Astrocyte (in vitro differentiated cells and primary cell): ENCODE results near the gene PGAM2. TPM values are rescaled to one million over a fixed set of nuclear protein-coding genes. Genes with fewer than 3 reads are reported as not detected.

ENCODE experiments used
- DNase-seq: peaks from one replicate; pipeline ENCODE4 v3.0.0-alpha.2; 2010; ENCODE audit warnings: low read depth
- FAIRE-seq: peaks from 2 replicates; lab custom pipeline; 2011; peaks lifted over from hg19 to GRCh38; lab: Jason Lieb, UNC
- H2AFZ ChIP-seq: 2 replicates; pipeline ENCODE4 v1.6.0; 2012; ENCODE audit warnings: low read depth, low read length, inconsistent platforms
- H3K27ac ChIP-seq: 2 replicates; pipeline ENCODE4 v1.5.1; 2011; ENCODE audit warnings: low read depth, low read length, inconsistent platforms
- H3K27me3 ChIP-seq: 2 replicates; pipeline ENCODE4 v1.6.0; 2011; ENCODE audit warnings: low read length, inconsistent platforms; ENCODE audit not compliant: insufficient read depth
- H3K36me3 ChIP-seq: 2 replicates; pipeline ENCODE4 v1.5.1; 2011; ENCODE audit warnings: low read length, inconsistent platforms; ENCODE audit not compliant: insufficient read depth
- H3K4me1 ChIP-seq: 2 replicates; pipeline ENCODE4 v1.5.1; 2011; ENCODE audit warnings: low read length, inconsistent platforms; ENCODE audit not compliant: insufficient read depth
- H3K4me2 ChIP-seq: 2 replicates; pipeline ENCODE4 v1.6.0; 2012; ENCODE audit warnings: low read length, inconsistent platforms
- H3K4me3 ChIP-seq: 2 replicates; pipeline ENCODE4 v1.5.1; 2011; ENCODE audit warnings: low read depth, mild to moderate bottlenecking, low read length, inconsistent platforms; ENCODE audit not compliant: insufficient read depth
- H3K79me2 ChIP-seq: 2 replicates; pipeline ENCODE4 v1.6.0; 2012; ENCODE audit warnings: mild to moderate bottlenecking, low read length, inconsistent platforms; ENCODE audit not compliant: insufficient read depth
- H3K9ac ChIP-seq: 2 replicates; pipeline ENCODE4 v1.6.0; 2012; ENCODE audit warnings: mild to moderate bottlenecking, low read length, inconsistent platforms
- H3K9me3 ChIP-seq: 2 replicates; pipeline ENCODE4 v1.5.1; 2012; ENCODE audit warnings: low read depth, mild to moderate bottlenecking, low read length, inconsistent platforms; ENCODE audit not compliant: insufficient read depth
- H4K20me1 ChIP-seq: 2 replicates; pipeline ENCODE4 v1.6.0; 2012; ENCODE audit warnings: low read length, inconsistent platforms; ENCODE audit not compliant: insufficient read depth
- H3K27ac Mint-ChIP-seq: one replicate; pipeline ENCODE4 v1.8.0; 2021; ENCODE audit warnings: mild to moderate bottlenecking, mixed read lengths; ENCODE audit not compliant: unreplicated experiment
- H3K27me3 Mint-ChIP-seq: one replicate; pipeline ENCODE4 v1.8.0; 2021; ENCODE audit warnings: low read depth, mixed read lengths; ENCODE audit not compliant: unreplicated experiment
- H3K36me3 Mint-ChIP-seq: one replicate; pipeline ENCODE4 v1.8.0; 2021; ENCODE audit warnings: low read depth, mixed read lengths; ENCODE audit not compliant: unreplicated experiment
- H3K4me1 Mint-ChIP-seq: one replicate; pipeline ENCODE4 v1.8.0; 2021; ENCODE audit warnings: low read depth, mixed read lengths; ENCODE audit not compliant: unreplicated experiment
- H3K4me3 Mint-ChIP-seq: one replicate; pipeline ENCODE4 v1.8.0; 2021; ENCODE audit warnings: mild to moderate bottlenecking, moderate library complexity, mixed read lengths; ENCODE audit not compliant: unreplicated experiment
- H3K9me3 Mint-ChIP-seq: one replicate; pipeline ENCODE4 v1.8.0; 2021; ENCODE audit warnings: mild to moderate bottlenecking, mixed read lengths; ENCODE audit not compliant: unreplicated experiment
- CTCF ChIP-seq: IDR thresholded peaks from 2 replicates; pipeline ENCODE4 v1.5.1; 2011; ENCODE audit warnings: low read depth, mild to moderate bottlenecking, inconsistent platforms, low read length, moderate library complexity; ENCODE audit not compliant: insufficient read depth
- EZH2 ChIP-seq: IDR thresholded peaks from 2 replicates; pipeline ENCODE4 v1.6.1; 2012; ENCODE audit warnings: mild to moderate bottlenecking, low read length, inconsistent platforms; ENCODE audit not compliant: insufficient read depth
- total RNA-seq: library from RNA; stranded (reverse); gene quantifications from 2 replicates; pipeline ENCODE4 v1.2.1, GENCODE V29; 2021

Gene PGAM2
- total RNA-seq, 1 donor from 2014 or later: 0.79 TPM

GRCh38 chr7:44062903-44063295 is 2.5 kb downstream of the PGAM2 start:
- H3K27ac Mint-ChIP-seq: no peak overlapping the region
- H3K27me3 Mint-ChIP-seq: no peaks in the 10 kb centered on the region
- FAIRE-seq (no peak), DNase-seq (no peak)
- Histone ChIP-seq H3K4me1 (peaks cover 3% of the 10 kb centered on the region), H2AFZ (no peak overlapping the region), H3K9ac (no peak overlapping the region), H3K27ac (no peak overlapping the region), H4K20me1 (peaks cover 78% of the 10 kb centered on the region), H3K27me3 (peaks cover 3% of the 10 kb centered on the region), H3K9me3 (no peaks in the 10 kb centered on the region), H3K4me3 (no peak overlapping the region), H3K79me2 (no peaks in the 10 kb centered on the region), H3K36me3 (peaks cover 15% of the 10 kb centered on the region), H3K4me2 (no peak overlapping the region)
- no peak overlapping the region for H3K4me3 Mint-ChIP-seq
- TF ChIP-seq EZH2: no peak
- no peak for TF ChIP-seq CTCF
- H3K9me3 Mint-ChIP-seq: no peaks in the 10 kb centered on the region
- H3K36me3 Mint-ChIP-seq: peaks cover 19% of the 10 kb centered on the region
- peaks cover 14% of the 10 kb centered on the region for H3K4me1 Mint-ChIP-seq

GRCh38 chr7:44062180-44062902 is 3.0 kb downstream of the PGAM2 start:
- no peak overlapping the region for H3K27ac ChIP-seq
- H3K4me3 ChIP-seq: no peak overlapping the region
- peaks cover 3% of the 10 kb centered on the region for H3K4me1 ChIP-seq
- peaks cover 80% of the 10 kb centered on the region for H4K20me1 ChIP-seq
- no peaks in the 10 kb centered on the region for H3K9me3 Mint-ChIP-seq
- H3K9me3 ChIP-seq: no peaks in the 10 kb centered on the region
- H3K27ac Mint-ChIP-seq: no peak overlapping the region
- H3K27me3 ChIP-seq: peaks cover 3% of the 10 kb centered on the region
- no peak overlapping the region for H3K4me2 ChIP-seq
- H2AFZ ChIP-seq: no peak overlapping the region
- H3K36me3 Mint-ChIP-seq: peaks cover 24% of the 10 kb centered on the region
- H3K4me3 Mint-ChIP-seq: no peak overlapping the region
- no peaks in the 10 kb centered on the region for H3K79me2 ChIP-seq
- DNase-seq (no peak), FAIRE-seq (no peak)
- H3K36me3 ChIP-seq: peaks cover 19% of the 10 kb centered on the region
- no peaks in the 10 kb centered on the region for H3K27me3 Mint-ChIP-seq
- TF ChIP-seq CTCF (no peak), EZH2 (no peak)
- H3K9ac ChIP-seq: no peak overlapping the region
- H3K4me1 Mint-ChIP-seq: peaks cover 11% of the 10 kb centered on the region

GRCh38 chr7:44061645-44062179 is 3.7 kb downstream of the PGAM2 start:
- no peak overlapping the region for H3K4me3 ChIP-seq
- no peaks in the 10 kb centered on the region for H3K9me3 ChIP-seq
- H3K36me3 Mint-ChIP-seq: peaks cover 26% of the 10 kb centered on the region
- peaks cover 11% of the 10 kb centered on the region for H3K4me1 Mint-ChIP-seq
- H3K9me3 Mint-ChIP-seq: no peaks in the 10 kb centered on the region
- peaks cover 3% of the 10 kb centered on the region for H3K4me1 ChIP-seq
- H3K27me3 ChIP-seq: peaks cover 3% of the 10 kb centered on the region
- H3K79me2 ChIP-seq: peaks cover under 1% of the 10 kb centered on the region
- TF ChIP-seq CTCF (no peak), EZH2 (no peak)
- no peak overlapping the region for H3K4me2 ChIP-seq
- H2AFZ ChIP-seq: no peak overlapping the region
- H3K9ac ChIP-seq: no peak overlapping the region
- no peaks in the 10 kb centered on the region for H3K27me3 Mint-ChIP-seq
- no peak overlapping the region for H3K27ac Mint-ChIP-seq
- FAIRE-seq (no peak), DNase-seq (no peak)
- H4K20me1 ChIP-seq: peaks cover 80% of the 10 kb centered on the region
- H3K27ac ChIP-seq: no peak overlapping the region
- no peak overlapping the region for H3K4me3 Mint-ChIP-seq
- H3K36me3 ChIP-seq: peaks cover 23% of the 10 kb centered on the region
